MM.1S (cell line): ENCODE results near the gene PTGER1.

Experiments used
- EZH2 ChIP-seq: fragments of 300-600 bp; sonication (generic); optimal IDR thresholded peaks from 2 replicates; pipeline ENCODE3; 2017; ENCODE audit warnings: low read depth, mild to moderate bottlenecking, antibody characterized with exemption, low read length, mixed read lengths
- EZH2phosphoT487 ChIP-seq: fragments of 300-600 bp; sonication (generic); IDR thresholded peaks from 2 replicates; pipeline ENCODE4 v1.6.1; 2018; ENCODE audit warnings: antibody characterized with exemption, low read length
- TF ChIP-seq, protein P1 (sequence below): fragments of 300-600 bp; sonication (generic); IDR thresholded peaks from 2 replicates; pipeline ENCODE4 v1.5.1; 2016; ENCODE audit warnings: antibody characterized with exemption, low read length, mixed read lengths

DNA sequence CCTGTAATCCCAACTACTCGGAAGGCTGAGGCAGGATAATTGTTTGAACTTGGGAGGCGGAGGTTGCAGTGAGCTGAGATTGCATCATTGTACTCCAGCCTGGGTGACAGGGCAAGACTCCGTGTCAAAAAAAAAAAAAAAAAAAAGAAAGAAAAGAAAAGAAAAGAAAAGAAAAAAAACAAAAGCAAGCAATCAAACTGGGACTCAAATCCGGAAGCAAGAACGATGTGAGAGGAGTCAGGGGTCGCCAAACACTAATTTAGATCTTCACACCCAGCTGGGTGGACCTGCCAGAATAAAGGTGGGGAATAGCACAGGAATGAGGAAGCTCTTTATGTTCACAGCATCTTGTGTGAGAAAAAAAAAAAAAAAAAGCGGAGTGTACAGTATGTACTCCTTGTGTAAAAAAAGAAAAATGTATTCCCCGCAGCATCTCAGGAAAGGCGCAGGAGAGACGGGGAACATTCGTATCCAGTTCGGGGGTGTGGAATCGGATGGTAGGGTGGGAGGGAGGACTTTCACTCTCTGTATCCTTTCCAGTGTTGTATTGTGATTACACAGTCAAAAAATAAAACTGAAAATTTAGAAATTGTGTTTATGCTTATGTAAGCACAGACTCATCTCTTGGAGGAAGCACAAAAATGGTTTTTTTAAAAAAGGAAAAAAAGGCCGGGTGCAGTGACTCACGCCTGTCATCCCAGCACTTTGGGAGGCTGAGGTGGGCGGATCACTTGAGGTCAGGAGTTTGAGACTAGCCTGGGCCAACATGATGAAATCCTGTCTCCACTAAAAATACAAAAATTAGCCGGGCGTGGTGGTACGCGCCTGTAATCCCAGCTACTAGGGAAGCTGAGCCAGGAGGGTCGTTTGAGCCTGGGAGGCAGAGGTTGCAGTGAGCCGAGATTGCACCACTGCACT, 35.4 kb upstream of the PTGER1 start:
- TF ChIP-seq EZH2phosphoT487 = no peak
- no peak for TF ChIP-seq EZH2
- TF ChIP-seq, protein P1, sequence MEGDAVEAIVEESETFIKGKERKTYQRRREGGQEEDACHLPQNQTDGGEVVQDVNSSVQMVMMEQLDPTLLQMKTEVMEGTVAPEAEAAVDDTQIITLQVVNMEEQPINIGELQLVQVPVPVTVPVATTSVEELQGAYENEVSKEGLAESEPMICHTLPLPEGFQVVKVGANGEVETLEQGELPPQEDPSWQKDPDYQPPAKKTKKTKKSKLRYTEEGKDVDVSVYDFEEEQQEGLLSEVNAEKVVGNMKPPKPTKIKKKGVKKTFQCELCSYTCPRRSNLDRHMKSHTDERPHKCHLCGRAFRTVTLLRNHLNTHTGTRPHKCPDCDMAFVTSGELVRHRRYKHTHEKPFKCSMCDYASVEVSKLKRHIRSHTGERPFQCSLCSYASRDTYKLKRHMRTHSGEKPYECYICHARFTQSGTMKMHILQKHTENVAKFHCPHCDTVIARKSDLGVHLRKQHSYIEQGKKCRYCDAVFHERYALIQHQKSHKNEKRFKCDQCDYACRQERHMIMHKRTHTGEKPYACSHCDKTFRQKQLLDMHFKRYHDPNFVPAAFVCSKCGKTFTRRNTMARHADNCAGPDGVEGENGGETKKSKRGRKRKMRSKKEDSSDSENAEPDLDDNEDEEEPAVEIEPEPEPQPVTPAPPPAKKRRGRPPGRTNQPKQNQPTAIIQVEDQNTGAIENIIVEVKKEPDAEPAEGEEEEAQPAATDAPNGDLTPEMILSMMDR = no peak
